Activated B cell treated with CpG ODN at 0.5 μM for 24 hours (primary cell): ENCODE data around the gene PSMD9. TPM values are rescaled to one million over a fixed set of nuclear protein-coding genes. Genes with fewer than 3 reads are reported as not detected.

ENCODE experiments used
- ATAC-seq: fragments of 200-7000 bp; cut with Tn5 transposase; one replicate; pipeline ENCODE4 v1.10.0; 2021; ENCODE audit warnings: low read depth, mild to moderate bottlenecking, moderate library complexity
- CTCF ChIA-PET: fragments of 350-600 bp; sonication (Branson Sonifier 250); formaldehyde crosslinking; loops from one replicate; lab custom pipeline; 2021; ENCODE audit warnings: antibody characterized with exemption; lab: Charles Lee
- POLR2A ChIA-PET: fragments of 350-600 bp; sonication (Branson Sonifier 250); formaldehyde crosslinking; loops from one replicate; lab custom pipeline; 2021; ENCODE audit warnings: antibody characterized with exemption; lab: Charles Lee
- DNase-seq: peaks from one replicate; pipeline ENCODE4 v3.0.0; 2022
- H3K27ac Mint-ChIP-seq: one replicate; pipeline ENCODE4 v1.8.0; 2020; ENCODE audit warnings: mixed read lengths
- H3K27me3 Mint-ChIP-seq: one replicate; pipeline ENCODE4 v1.8.0; 2021; ENCODE audit warnings: mixed read lengths
- H3K36me3 Mint-ChIP-seq: one replicate; pipeline ENCODE4 v1.8.0; 2021; ENCODE audit warnings: low read depth, mixed read lengths
- H3K4me1 Mint-ChIP-seq: one replicate; pipeline ENCODE4 v1.8.0; 2021; ENCODE audit warnings: mixed read lengths
- H3K4me3 Mint-ChIP-seq: one replicate; pipeline ENCODE4 v1.8.0; 2020; ENCODE audit warnings: mild to moderate bottlenecking, mixed read lengths
- H3K9me3 Mint-ChIP-seq: one replicate; pipeline ENCODE4 v1.8.0; 2020; ENCODE audit warnings: mixed read lengths
- CTCF ChIP-seq: fragments of 200-600 bp; IDR thresholded peaks from one replicate; pipeline ENCODE4 v1.8.0; 2022; ENCODE audit warnings: antibody characterized with exemption, mild to moderate bottlenecking
- intact Hi-C: fragments of 100-400 bp; cut with micrococcal nuclease; formaldehyde crosslinking; loops from one replicate; pipeline ENCODE4 v1.15.1; 2024
- total RNA-seq: library from RNA; stranded (reverse); gene quantifications from 2 replicates; pipeline ENCODE4 v1.2.3, GENCODE V29; 2022

PSMD9 gene
- total RNA-seq, 1 donor from 2014 or later: 40.2 TPM

- H3K4me3 Mint-ChIP-seq: no peak overlapping the region
- H3K36me3 Mint-ChIP-seq: peaks cover 50% of the 10 kb centered on the region
- intact Hi-C loops: no loop called here
- peaks cover 30% of the 10 kb centered on the region for H3K4me1 Mint-ChIP-seq
- POLR2A ChIA-PET: interaction anchor here (0.6 to 1.2 kb wide), 2 partner anchors 91 to 105 kb away, joined by 3 to 4 read pairs; no protein-coding TSS in a partner anchor
- DNase-seq (no peak), ATAC-seq (no peak)
- no peaks in the 10 kb centered on the region for H3K9me3 Mint-ChIP-seq
- no peaks in the 10 kb centered on the region for H3K27me3 Mint-ChIP-seq
- TF ChIP-seq CTCF: no peak
- no peak overlapping the region for H3K27ac Mint-ChIP-seq
- CTCF ChIA-PET: interaction anchor here (3.3 kb wide), 1 partner anchor 98 kb away, joined by 30 read pairs; the partner anchor contains the start of gene RHOF
These were observed 4.3 kb downstream of the PSMD9 start for GRCh38 chr12:121892673-121893561.

GRCh38 chr12:121893961-121894460 is 5.4 kb downstream of the PSMD9 start:
- Mint-ChIP-seq H3K27ac (no peak overlapping the region), H3K36me3 (peaks cover 47% of the 10 kb centered on the region), H3K27me3 (no peaks in the 10 kb centered on the region), H3K4me3 (no peak overlapping the region), H3K9me3 (no peaks in the 10 kb centered on the region), H3K4me1 (peaks cover 20% of the 10 kb centered on the region)
- ChIA-PET POLR2A (interaction anchor here (0.6 kb wide), 2 partner anchors 106 to 194 kb away, joined by 4 to 9 read pairs; no protein-coding TSS in a partner anchor), CTCF (interaction anchor here (3.3 kb wide), 1 partner anchor 99 kb away, joined by 30 read pairs; the partner anchor contains the start of gene RHOF)
- DNase-seq (no peak), ATAC-seq (no peak)
- intact Hi-C loops: no loop called here
- TF ChIP-seq CTCF: no peak

- Mint-ChIP-seq H3K36me3 (peaks cover 53% of the 10 kb centered on the region), H3K9me3 (no peaks in the 10 kb centered on the region), H3K4me3 (no peak overlapping the region), H3K4me1 (peaks cover 14% of the 10 kb centered on the region), H3K27ac (no peak overlapping the region), H3K27me3 (no peaks in the 10 kb centered on the region)
- TF ChIP-seq CTCF: no peak
- intact Hi-C loops: no loop called here
- ChIA-PET POLR2A (no interaction called here), CTCF (interaction anchor here (1.4 to 3.3 kb wide), 2 partner anchors 100 kb away, joined by 7 to 30 read pairs; partner anchors contain the start of gene RHOF)
- ATAC-seq (no peak), DNase-seq (no peak)
These were observed 6.0 kb downstream of the PSMD9 start for GRCh38 chr12:121894633-121895032.

- POLR2A ChIA-PET: no interaction called here
- DNase-seq (no peak), ATAC-seq (no peak)
- CTCF ChIA-PET: no interaction called here
- no peak for TF ChIP-seq CTCF
- H3K4me1 Mint-ChIP-seq: peaks cover 4% of the 10 kb centered on the region
- H3K9me3 Mint-ChIP-seq: no peaks in the 10 kb centered on the region
- H3K4me3 Mint-ChIP-seq: no peak overlapping the region
- H3K36me3 Mint-ChIP-seq: peaks cover 76% of the 10 kb centered on the region
- no peaks in the 10 kb centered on the region for H3K27me3 Mint-ChIP-seq
- no peak overlapping the region for H3K27ac Mint-ChIP-seq
- intact Hi-C loops: no loop called here
These were observed 9.7 kb downstream of the PSMD9 start for GRCh38 chr12:121898287-121898686.

GRCh38 chr12:121899590-121899989 is 11.0 kb downstream of the PSMD9 start:
- H3K9me3 Mint-ChIP-seq: no peaks in the 10 kb centered on the region
- no peak for TF ChIP-seq CTCF
- no peak overlapping the region for H3K27ac Mint-ChIP-seq
- DNase-seq (no peak), ATAC-seq (no peak)
- H3K36me3 Mint-ChIP-seq: peaks cover 74% of the 10 kb centered on the region
- H3K27me3 Mint-ChIP-seq: no peaks in the 10 kb centered on the region
- intact Hi-C loops: no loop called here
- CTCF ChIA-PET: no interaction called here
- no peaks in the 10 kb centered on the region for H3K4me1 Mint-ChIP-seq
- H3K4me3 Mint-ChIP-seq: no peak overlapping the region
- POLR2A ChIA-PET: no interaction called here
